Activated T-cell treated with anti-CD3 and anti-CD28 coated beads for 1 hour (primary cell): ENCODE results near the gene STMN3.
"Not testable (repeated sequence)": the region's sequence is repeated elsewhere in the genome, so short reads cannot be mapped to it uniquely, and the experiment has no call there.

Experiments
- DNase-seq: peaks from one replicate; pipeline ENCODE4 v3.0.0-alpha.2; 2020; ENCODE audit warnings: low read depth

The STMN3 gene

GRCh38 chr20:63635431-63636141, 17.6 kb downstream of the STMN3 start:
- DNase-seq: peak; percentile 57

- DNase-seq: no peak
Measured at GRCh38 chr20:63633732-63634131, 19.5 kb downstream of the STMN3 start.

- DNase-seq: not testable (repeated sequence)
Measured at GRCh38 chr20:63631426-63631825, 21.8 kb downstream of the STMN3 start.

- not testable (repeated sequence) for DNase-seq
Measured at GRCh38 chr20:63630956-63631355, 22.3 kb downstream of the STMN3 start.

- no peak for DNase-seq
Measured at GRCh38 chr20:63628246-63628975, 24.8 kb downstream of the STMN3 start.

GRCh38 chr20:63627751-63628245, 25.4 kb downstream of the STMN3 start:
- no peak for DNase-seq

GRCh38 chr20:63627129-63627750, 26.0 kb downstream of the STMN3 start:
- peak; percentile 92 for DNase-seq

- DNase-seq: no peak
Measured at GRCh38 chr20:63626424-63627128, 26.6 kb downstream of the STMN3 start, which contains the start of gene GMEB2. TSS of gene GMEB2 (minus strand) at chr20:63627101. CDS start at chr20:63619397, 7,704 bp downstream.

- DNase-seq: no peak
Measured at GRCh38 chr20:63625771-63626423, 27.3 kb downstream of the STMN3 start.

- no peak for DNase-seq
Measured at GRCh38 chr20:63624486-63624885, 28.7 kb downstream of the STMN3 start.

- no peak for DNase-seq
Measured at GRCh38 chr20:63622732-63623131, 30.5 kb downstream of the STMN3 start.

GRCh38 chr20:63622096-63622495, 31.1 kb downstream of the STMN3 start:
- DNase-seq: no peak

- no peak for DNase-seq
Measured at GRCh38 chr20:63620991-63621390, 32.2 kb downstream of the STMN3 start.

GRCh38 chr20:63619505-63619904, 33.7 kb downstream of the STMN3 start:
- DNase-seq: no peak

- no peak for DNase-seq
Measured at GRCh38 chr20:63619086-63619485, 34.1 kb downstream of the STMN3 start.

- DNase-seq: no peak
Measured at GRCh38 chr20:63618291-63618980, 34.8 kb downstream of the STMN3 start.

GRCh38 chr20:63617876-63618265, 35.4 kb downstream of the STMN3 start:
- DNase-seq: no peak

GRCh38 chr20:63617092-63617875, 35.9 kb downstream of the STMN3 start:
- DNase-seq: no peak

GRCh38 chr20:63613863-63614594, 39.2 kb downstream of the STMN3 start:
- DNase-seq: not testable (repeated sequence)
